HG03060 (cell line): ENCODE results near the gene LRRC71.

ENCODE experiments used
- ATAC-seq: cut with Tn5 transposase; IDR thresholded peaks from one replicate; pipeline ENCODE4 v1.9.1; 2021; ENCODE audit warnings: low read depth, moderate number of reproducible peaks; ENCODE audit not compliant: unreplicated experiment

The LRRC71 gene

GRCh38 chr1:156973417-156973816 lies 53.0 kb downstream of the LRRC71 start:
- no peak for ATAC-seq

GRCh38 chr1:156975084-156975483 lies 54.7 kb downstream of the LRRC71 start:
- no peak for ATAC-seq

GRCh38 chr1:156980551-156980950 lies 60.1 kb downstream of the LRRC71 start:
- no peak for ATAC-seq
